NCI-H748 (cell line): ENCODE measurements around the gene ILF2.

Experiments
- DNase-seq: peaks from one replicate; lab custom pipeline; 2025; ENCODE audit not compliant: unreplicated experiment; lab: John Stamatoyannopoulos, UW

The ILF2 gene

GRCh38 chr1:153628638-153629342, 42.0 kb downstream of the ILF2 start:
- DNase-seq = no peak

GRCh38 chr1:153627715-153628626, 42.8 kb downstream of the ILF2 start, which contains the start of gene S100A1:
Gene S100A1, plus strand, starts transcription at chr1:153628434. Its CDS starts 2,088 bp downstream, at chr1:153630522.
- DNase-seq = no peak

- peak; percentile 96 for DNase-seq
These were observed 43.7 kb downstream of the ILF2 start, which contains the start of gene S100A13 for GRCh38 chr1:153626904-153627714. Gene S100A13, minus strand, starts transcription at chr1:153627505. Its CDS starts 1,033 bp downstream, at chr1:153626472.

- DNase-seq = no peak
These were observed 44.3 kb downstream of the ILF2 start for GRCh38 chr1:153626477-153626903.

- no peak for DNase-seq
These were observed 45.7 kb downstream of the ILF2 start for GRCh38 chr1:153624965-153625611.

- no peak for DNase-seq
These were observed 47.7 kb downstream of the ILF2 start for GRCh38 chr1:153623101-153623500.

GRCh38 chr1:153619171-153619570, 51.6 kb downstream of the ILF2 start:
- DNase-seq = no peak

- DNase-seq = peak; percentile 82
These were observed 53.1 kb downstream of the ILF2 start for GRCh38 chr1:153617663-153618062.

GRCh38 chr1:153616917-153617311, 53.9 kb downstream of the ILF2 start:
- DNase-seq = no peak

GRCh38 chr1:153616144-153616916, 54.5 kb downstream of the ILF2 start, which contains the start of gene S100A14:
Gene S100A14, minus strand, starts transcription at chr1:153616325. Its CDS starts 467 bp downstream, at chr1:153615858.
- DNase-seq = no peak

GRCh38 chr1:153615406-153615805, 55.4 kb downstream of the ILF2 start:
- no peak for DNase-seq

- DNase-seq = no peak
These were observed 55.9 kb downstream of the ILF2 start for GRCh38 chr1:153614906-153615305.

GRCh38 chr1:153614189-153614900, 56.4 kb downstream of the ILF2 start:
- DNase-seq = no peak

- DNase-seq = no peak
These were observed 57.4 kb downstream of the ILF2 start for GRCh38 chr1:153613406-153613805.

GRCh38 chr1:153612755-153613331, 58.0 kb downstream of the ILF2 start, which contains the start of gene S100A16:
Gene S100A16, minus strand, starts transcription at chr1:153613137. Its CDS starts 4,986 bp downstream, at chr1:153608151.
- no peak for DNase-seq

- DNase-seq = no peak
These were observed 58.6 kb downstream of the ILF2 start for GRCh38 chr1:153612111-153612754.
